NCI-H1436 (cell line): ENCODE data around the gene RNF103.
"Not testable (repeated sequence)": the region's sequence is repeated elsewhere in the genome, so short reads cannot be mapped to it uniquely, and the experiment has no call there.

Source experiments
- DNase-seq: peaks from one replicate; lab custom pipeline; 2025; lab: John Stamatoyannopoulos, UW

RNF103 gene, protein sequence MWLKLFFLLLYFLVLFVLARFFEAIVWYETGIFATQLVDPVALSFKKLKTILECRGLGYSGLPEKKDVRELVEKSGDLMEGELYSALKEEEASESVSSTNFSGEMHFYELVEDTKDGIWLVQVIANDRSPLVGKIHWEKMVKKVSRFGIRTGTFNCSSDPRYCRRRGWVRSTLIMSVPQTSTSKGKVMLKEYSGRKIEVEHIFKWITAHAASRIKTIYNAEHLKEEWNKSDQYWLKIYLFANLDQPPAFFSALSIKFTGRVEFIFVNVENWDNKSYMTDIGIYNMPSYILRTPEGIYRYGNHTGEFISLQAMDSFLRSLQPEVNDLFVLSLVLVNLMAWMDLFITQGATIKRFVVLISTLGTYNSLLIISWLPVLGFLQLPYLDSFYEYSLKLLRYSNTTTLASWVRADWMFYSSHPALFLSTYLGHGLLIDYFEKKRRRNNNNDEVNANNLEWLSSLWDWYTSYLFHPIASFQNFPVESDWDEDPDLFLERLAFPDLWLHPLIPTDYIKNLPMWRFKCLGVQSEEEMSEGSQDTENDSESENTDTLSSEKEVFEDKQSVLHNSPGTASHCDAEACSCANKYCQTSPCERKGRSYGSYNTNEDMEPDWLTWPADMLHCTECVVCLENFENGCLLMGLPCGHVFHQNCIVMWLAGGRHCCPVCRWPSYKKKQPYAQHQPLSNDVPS

DNA sequence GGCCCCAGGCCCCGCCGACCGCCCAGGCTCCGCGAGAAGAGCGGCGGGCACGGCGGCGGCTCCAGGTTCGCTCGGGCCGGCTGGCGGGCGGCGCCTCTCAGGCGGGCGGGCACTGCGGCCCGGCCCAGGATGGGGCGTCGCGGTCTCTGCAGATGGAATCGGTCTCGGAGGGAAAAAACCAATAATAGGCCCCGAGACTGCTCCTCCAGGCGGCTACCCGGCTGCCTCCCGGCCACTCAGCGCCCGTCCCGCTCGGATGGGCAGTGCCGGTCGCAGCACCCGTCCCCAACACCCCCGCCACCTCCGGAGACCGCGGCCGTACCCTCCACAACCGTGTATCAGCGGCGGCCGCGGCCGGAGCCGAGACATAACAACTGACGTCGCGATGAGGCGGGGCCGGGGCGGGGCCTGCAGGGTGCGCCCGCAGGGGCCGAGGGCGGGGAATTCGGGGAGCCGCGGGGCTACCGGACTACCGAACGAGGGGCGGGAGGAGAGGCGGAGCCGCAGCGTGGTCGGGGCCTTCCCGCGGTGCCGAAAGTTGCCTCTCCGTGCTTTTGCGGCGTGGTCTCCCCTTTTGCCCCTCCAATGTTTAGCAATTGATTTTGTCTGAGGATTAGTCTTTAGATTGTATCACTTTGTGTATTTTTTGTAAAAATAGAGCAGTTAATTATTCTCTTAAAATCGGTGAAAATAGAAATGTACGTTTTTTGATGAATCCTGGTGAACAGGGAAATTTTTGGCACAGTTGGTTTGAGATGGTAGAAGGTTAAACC, at the start of gene RNF103:
TSS of gene RNF103 (minus strand) at position 372 of the 773 bp plus-strand sequence. CDS start 979 bp downstream, outside the sequence.
- DNase-seq, result peak; percentile 89

DNA sequence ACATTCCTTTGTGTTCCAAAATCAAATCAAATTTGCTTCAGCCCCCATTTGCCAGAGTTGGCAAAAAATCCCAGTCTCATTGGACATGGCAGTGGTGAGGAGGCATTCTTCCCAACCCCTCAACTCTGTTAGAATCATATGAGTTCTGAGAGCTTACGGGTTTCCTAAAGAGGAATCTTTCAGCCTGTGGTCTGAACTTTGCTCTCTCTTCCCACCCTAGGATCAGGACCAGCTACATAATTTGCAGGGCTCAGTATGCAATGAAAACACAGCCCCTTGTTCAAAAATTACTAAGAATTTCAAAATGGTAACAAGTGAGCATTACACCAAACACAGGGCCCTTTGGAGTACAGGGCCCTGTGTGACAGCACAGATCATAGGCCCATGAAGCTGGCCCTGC, 49.3 kb upstream of the RNF103 start:
- no peak for DNase-seq

DNA sequence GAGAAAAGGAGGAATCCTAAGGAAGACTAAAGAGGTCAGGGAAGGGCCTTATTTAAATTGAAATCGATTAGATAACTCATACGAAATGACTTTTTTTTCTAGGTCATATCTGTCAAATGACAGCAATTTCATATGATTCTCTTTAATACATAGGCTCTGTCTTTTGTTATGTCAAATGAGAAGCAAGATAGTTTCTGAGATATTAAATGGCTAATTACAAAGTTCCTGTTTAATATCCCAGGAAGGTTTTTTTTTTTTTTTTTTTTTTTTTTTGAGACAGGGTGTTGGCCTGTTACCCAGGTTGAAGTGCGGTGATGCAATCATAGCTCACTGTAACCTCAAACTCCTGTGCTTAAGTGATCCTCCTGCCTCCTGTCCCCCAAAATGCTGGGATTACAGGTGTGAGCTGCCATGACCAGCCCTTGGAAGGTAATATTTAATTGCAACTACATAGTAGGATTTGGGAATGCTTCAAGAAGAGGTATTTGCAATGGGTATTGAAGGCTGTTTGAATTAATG, 48.4 kb upstream of the RNF103 start:
- DNase-seq, result no peak

DNA sequence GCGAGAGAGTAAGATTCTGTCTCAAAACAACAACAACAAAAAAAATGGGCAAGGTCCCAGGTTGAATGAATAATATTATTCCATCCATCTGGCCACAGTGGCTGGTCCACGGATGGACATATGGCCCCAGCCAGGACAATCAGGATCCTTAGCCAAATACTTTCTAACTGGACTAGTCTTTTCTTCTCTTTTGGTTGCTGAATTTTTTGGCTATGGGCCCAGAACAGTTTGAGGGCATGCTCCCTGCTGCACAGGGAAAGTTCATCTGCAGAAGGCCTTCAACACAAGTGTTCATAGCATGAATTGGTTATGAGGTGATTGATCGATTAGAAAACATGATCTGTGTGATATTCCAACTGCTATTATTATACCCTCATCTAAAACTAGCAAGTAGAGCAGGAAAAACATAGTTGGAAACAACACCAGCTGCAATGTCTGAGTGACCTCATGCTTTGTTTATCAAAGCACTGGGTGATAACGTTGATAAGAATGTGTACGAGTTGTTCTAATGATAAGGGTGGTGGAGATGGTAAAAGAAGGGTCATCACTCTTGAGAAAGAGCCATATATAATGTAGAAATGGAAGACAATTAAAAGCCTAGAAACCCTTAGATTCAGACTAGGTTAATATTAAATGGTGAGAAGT, 47.8 kb upstream of the RNF103 start:
- DNase-seq, result no peak

DNA sequence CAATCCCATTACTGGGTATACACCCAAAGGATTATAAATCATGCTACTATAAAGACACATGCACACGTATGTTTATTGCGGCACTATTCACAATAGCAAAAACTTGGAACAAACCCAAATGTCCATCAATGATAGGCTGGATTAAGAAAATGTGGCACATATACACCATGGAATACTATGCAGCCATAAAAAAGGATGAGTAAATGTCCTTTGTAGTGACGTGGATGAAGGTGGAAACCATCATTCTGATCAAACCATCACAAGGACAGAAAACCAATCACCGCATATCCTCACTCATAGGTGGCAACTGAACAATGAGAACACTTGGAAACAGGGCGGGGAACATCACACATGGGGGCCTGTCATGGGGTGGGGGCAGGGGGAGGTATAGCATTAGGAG, 45.7 kb upstream of the RNF103 start:
- DNase-seq, result not testable (repeated sequence)

DNA sequence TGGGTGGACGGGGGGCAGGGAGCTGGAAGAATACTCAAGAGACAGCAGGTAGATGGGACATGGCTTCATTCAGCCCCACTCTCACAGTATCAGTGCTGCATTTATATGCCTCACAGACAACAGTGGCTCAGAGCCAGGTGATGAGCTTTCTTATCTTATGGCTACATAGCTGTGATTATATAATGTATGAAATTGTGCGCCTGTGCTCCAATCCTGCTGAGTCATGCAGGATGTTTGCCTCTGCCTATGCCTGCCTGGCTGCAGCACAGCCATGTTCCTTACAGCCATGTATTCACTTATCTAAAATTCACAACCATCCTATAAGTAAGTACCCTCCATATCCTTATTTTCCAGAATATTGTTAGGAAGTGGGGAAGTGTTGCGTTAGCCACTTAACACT, 37.7 kb upstream of the RNF103 start:
- no peak for DNase-seq

DNA sequence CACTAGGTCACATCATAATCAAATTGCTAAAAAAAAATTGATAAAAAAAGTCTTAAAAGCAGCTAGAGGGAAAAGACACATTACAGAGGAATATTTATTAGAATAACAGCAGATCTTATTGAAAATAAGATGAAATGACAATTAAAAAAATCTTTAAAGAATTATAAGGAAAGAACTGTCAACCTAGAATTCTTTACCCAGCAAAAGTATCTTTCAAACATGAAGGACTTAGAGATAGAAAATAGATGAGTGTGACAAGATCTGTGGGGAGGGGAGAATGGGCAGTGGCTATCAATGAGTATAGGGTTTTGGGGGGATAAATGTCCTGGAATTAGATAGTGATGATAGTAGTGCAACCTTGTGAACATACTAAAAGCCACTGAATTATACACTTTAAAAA, 26.5 kb upstream of the RNF103 start:
- no peak for DNase-seq

DNA sequence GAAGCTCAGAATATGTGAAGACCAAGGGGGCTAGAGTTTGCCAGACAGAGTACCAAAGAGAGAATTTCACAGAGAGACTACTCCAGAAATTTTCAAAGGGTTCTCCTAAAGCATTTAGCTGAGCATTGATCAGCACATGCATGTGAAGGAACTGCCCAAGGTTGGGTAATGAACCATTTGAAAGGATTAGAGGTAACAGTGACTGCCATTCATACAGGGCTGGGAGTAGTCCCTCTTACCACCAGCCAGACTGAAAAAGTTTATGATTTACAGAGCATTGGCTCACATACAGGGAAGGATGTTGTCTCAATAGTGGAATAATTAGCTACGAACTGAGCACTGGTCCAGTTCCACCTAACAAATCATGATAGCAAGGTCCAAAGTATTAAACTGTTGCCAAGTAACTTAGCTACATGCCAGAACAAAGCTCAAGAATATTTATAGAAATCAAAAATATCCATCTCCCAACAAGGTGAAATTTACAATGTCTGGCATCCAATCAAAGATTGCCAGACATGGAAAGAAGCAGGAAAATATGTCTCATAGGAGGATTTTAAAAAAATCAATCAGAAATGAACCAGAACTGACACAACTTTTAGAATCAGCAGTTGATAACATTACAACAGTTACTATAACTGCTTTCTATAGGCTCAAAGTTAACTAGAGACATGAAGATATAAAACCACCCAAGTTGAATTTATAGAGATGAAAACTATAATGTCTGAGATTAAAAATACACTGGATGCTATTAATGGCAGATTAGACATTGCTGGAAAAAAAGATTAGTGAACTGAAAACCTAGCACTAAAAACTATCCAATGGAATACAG, 25.7 kb upstream of the RNF103 start:
- DNase-seq, result no peak

DNA sequence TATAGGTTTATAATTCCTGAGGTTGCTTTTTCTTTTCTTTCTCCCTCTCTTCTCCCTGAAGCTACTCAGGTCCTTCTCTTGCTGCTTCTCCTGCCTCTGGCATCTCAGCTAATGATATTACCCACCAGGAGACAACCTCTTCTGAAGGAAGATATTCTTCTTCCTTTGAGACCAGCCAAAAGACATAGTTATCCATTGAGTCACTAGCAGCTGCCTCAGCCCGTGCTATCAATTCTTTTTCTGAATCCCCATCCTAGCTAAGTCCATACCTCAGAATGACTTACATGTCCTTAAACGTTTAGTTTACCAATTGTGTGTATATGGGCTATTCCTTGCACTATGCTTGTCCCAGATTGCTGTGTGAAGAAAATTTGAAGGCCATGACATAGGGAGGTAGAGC, 25.0 kb upstream of the RNF103 start:
- DNase-seq, result no peak

DNA sequence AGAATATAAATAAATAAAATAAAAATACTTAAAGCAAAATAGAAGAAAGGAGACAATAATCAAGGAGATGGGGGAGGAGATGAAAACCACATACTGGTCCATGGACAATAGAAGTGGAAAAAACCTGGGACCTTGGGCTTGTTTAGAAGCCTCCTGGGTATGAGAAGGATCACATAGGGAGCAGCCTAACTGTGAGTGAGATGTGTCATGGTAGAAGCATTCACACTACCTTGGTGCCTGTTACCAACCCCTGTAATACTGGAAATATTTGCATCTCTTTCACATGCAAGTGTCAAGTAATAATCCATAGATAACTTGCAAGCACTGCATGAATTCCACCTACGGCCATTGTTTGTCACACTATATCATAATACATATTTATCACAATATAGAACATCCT, 23.2 kb upstream of the RNF103 start:
- DNase-seq, result no peak

DNA sequence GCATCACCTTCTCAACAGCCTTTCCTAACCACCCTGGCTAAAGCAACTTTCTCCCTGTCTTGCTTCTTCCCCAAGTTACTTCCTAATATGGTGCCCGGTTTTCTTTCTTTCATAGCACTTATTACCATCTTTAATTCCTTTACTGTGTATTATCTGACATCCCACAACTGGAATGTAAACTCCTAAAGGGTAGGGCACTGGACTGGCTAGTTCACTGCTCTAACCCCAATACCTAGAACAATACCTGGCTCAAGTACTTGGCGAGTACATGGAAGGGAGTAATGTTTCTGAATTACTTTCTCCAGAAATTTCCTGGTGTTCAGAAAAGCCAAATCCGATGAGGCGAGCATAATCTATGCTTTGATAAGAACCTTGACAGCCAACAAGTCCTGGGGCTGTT, 22.7 kb upstream of the RNF103 start:
- DNase-seq, result no peak

DNA sequence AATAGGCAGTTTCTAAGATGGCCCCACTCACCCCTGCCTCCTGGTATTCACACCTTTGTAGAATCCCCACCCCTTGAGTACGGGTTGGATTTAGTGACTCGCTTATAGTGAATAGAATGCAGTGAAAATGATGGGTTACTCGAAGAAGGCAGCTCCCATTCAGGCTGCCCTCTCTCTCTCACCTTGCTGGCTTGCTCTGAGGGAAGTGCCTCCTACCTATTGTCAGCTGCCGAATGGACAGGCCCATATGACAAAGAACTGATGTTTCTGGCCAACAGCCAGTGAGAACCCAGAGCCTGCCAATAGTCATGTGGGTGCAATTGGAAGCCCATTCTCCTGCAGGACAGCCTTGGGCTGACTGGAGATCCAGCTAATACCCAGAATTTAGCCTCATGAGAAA, 22.1 kb upstream of the RNF103 start:
- no peak for DNase-seq

DNA sequence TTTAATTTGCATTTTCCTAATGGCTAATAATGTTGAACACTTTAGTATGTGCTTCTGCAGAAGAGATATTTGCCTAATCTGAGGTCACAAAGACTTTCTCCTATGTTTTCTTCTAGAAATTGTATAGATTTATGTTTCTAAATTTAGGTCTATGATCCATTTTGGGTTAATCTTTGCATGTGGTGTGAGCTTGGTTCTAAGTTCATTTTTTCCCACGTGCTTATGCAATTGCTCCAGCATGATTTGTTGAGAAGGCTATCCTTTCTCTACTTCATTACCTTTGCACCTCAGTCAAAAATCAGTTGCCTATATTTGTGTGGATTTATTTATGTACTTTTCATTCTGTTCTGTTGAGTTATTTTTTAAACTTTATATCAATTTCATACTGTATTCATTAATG, 15.0 kb upstream of the RNF103 start:
- DNase-seq, result no peak

DNA sequence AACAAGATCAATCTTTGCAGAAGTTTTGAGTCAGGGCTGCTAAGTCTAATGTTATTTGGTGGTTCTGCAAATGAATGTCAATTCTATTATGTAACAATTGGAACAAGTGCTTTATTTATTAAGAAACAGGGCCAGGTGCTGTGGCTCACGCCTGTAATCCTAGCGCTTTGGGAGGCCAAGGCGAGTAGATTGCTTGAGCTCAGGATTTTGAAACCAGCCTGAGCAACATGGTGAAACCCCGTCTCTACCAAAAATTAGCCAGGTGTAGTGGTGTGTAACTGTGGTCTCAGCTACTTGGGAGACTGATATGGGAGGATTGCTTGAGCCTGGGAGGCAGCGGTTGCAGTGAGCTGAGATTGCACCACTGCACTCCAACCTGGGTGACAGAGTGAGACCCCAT, 13.2 kb upstream of the RNF103 start:
- DNase-seq, result no peak

DNA sequence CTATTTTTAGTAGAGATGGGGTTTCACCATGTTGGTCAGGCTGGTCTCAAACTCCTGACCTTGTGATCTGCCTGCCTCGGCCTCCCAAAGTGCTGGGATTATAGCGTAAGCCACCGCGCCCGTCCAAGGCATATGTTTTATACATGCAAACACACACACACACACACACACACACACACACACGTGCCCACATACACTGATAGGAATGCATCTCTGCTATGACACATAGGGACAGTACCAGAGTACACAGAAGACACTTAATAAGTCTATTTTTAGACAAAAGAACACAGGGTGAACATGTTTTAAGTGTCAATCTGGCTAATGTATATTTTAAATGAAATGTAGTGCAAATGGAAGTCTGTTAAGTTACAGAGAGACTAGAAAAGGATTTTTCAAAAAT, 10.7 kb upstream of the RNF103 start:
- no peak for DNase-seq

DNA sequence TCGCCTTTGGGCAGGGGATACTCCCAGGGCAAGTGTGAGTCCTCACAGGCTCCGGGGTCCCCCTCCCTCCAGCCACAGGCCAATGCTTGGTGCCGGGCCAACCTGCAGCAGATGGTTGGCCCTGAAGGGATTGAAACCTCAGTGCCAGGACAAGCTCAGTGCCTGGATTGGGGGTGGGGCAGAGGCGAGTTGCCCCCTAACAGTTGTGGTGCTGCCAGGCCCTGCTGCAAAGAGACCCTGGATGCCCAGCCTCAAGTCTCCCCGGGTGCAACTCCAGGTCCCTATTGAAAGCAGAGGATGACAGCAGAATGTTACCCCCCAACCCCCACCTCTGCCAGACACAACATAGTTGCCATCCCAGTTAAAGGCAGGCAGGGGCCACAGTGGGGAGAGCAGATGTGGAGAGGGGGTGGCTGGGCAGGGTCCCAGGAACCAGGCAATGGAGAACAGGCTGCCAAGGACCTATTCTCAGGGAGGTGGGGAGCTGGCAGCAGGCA, 9.5 kb upstream of the RNF103 start:
- DNase-seq, result no peak

DNA sequence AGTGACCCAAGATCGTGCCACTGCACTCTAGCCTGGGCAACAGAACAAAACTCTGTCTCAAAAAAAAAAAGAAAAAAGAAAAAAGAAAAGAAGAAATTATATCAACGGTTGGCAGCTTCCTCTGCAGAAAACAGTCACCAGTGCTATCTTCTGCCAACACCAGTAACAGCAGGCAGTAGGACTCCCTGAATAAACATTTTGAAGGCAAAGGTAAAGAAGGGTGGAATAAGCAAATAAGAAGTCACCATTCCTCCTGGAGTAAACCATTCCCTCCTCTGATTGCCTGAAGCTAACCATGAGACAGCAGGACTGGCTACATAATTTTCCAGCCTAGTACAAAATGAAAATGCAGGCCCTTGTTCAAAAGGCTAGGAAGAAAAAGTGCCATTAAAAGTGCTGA, 9.0 kb upstream of the RNF103 start:
- DNase-seq, result no peak

DNA sequence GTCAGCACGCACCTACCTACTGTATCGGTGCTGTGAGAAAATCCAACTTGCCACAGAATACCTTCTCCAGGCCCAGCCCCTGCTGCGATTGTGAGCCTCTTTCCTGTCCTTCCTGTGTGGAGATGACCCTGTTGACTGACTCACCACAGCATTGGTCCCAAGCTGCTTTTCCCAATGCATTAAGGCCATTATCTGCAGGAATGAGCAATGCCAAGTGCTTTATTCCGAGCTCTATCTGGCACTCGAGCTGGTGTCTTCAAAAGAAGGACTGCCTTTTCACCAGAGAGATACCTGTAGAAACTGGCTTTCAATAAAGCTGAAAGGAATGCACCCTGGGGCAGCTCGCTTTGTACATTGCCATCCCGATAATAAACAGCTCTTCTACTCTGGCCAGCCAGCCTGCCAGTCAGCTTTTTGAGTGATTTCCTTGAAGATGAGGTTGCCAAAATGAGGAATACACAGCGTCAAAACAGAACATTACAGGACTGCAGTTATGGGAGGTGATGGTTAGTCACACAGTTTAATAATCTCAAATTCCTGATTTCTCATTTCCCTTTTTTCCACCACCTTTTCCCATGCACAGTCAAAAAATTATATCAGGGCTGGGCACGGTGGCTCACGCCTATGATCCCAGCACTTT, 8.3 kb upstream of the RNF103 start:
- DNase-seq, result no peak

DNA sequence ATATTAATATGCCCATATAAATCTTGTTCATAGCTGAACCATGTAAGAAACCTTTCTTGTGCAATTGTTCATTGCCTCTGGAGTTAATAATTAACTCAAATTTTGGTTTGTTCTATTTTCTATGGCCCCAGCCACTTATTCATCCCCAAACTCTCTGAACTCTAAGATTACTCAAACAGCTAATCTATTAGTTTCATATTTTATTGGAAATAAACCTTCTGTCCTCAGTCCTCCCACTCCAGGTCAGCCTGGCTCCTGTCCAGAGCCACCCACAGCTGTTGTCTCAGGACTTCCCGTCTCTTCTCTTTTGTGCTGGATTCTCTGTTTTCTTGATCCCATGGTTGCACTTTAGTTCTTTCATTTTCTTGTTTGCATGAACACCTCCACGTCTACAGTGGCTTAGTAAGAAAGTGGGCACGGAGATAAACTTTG, 4.4 kb upstream of the RNF103 start:
- DNase-seq, result no peak

DNA sequence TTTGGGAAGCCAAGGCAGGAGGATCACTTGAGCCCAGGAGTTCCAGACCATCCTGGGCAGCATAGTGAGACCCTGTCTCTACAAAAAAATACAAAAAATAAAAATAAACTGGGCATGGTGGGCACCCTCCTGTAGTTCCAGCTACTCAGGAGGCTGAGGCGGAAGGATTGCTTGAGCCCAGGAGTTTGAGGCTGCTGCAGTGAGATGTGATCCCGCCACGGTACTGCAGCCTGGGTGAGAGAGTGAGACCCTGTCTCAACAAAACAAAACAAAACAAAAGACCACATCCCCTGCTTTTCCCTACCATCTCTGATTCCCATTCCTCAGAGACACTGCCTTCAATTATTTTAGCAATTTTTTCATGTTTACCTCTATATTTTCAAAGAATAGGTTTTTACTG, 3.9 kb upstream of the RNF103 start:
- no peak for DNase-seq

DNA sequence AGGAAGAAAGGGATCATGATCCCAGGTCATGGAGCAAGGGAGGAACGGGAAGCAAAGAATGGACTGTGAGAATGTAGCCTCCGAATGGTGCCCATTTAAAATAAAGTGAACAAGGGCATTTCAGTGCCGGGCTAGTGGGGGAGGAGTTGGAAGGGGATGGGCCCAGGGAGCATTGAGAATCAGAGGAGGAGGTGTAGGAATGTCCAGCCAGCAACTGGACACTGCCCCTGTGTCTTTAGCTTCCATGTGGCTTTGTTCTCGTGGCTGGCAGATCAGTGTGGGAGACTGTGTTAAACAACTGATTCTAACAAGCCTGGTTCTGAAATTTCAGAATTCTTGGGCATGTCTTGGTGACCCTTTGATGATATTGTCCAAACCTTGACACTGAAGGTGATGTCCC, 1.4 kb upstream of the RNF103 start:
- no peak for DNase-seq
